H1 (cell line): ENCODE results near the gene B3GALNT1. TPM values are rescaled to one million over a fixed set of nuclear protein-coding genes. Genes with fewer than 3 reads are reported as not detected.

Source experiments
- JUND ChIP-seq: IDR thresholded peaks from 2 replicates; pipeline ENCODE4 v1.6.1; 2011; ENCODE audit warnings: mild to moderate bottlenecking, improper control_type of control experiment, low read length
- RBBP5 ChIP-seq: IDR thresholded peaks from 2 replicates; pipeline ENCODE4 v1.7.1; 2012; ENCODE audit warnings: low read depth, mild to moderate bottlenecking, inconsistent platforms, low read length, moderate library complexity, borderline replicate concordance
- SIN3A ChIP-seq, 2 experiments: IDR thresholded peaks in 1 of 2; conservative IDR thresholded peaks in 1 of 2; 2 replicates each; pipeline ENCODE4 v1.6.1; 2011 to 2012; ENCODE audit warnings: low read length in 2 of 2, improper control_type of control experiment in 1 of 2, low read depth in 1 of 2, mild to moderate bottlenecking in 1 of 2
- TEAD4 ChIP-seq: IDR thresholded peaks from 2 replicates; pipeline ENCODE4 v1.6.1; 2012; ENCODE audit warnings: low read depth, low read length, inconsistent platforms, mixed read lengths
- USF2 ChIP-seq: IDR thresholded peaks from 2 replicates; pipeline ENCODE4 v1.6.1; 2011; ENCODE audit warnings: low read length, improper control_type of control experiment
- polyA plus RNA-seq, 7 experiments: library from polyadenylated mRNA; depleted of rRNA in 3 of 7; stranded (reverse) in 5 of 7; unstranded in 2 of 7; fragments of >200 nt in 5 of 7; fragments of 200-250 nt in 2 of 7; gene quantifications; 1 replicate in 5 of 7; 2 replicates in 1 of 7; 4 replicates in 1 of 7; pipeline versions ENCODE4 v1.2.1 to v1.2.3, GENCODE V29; 2011 to 2013; ENCODE audit warnings: missing spikeins in 2 of 7, mixed read lengths in 2 of 7
- total RNA-seq: library from RNA; stranded (reverse); fragmentation: NEBNext Ultra II Directional; extraction: Animal tissue kit (Norgen Biotek cat#: 25700); gene quantifications from 2 replicates; pipeline ENCODE4 v1.2.1, GENCODE V29; 2021

B3GALNT1 gene
- total and polyA plus RNA-seq, 2 of the 8 experiments (the other 6 are each of a cell fraction or from before 2014, with no cell fraction given): 5.0 to 8.1 TPM

- TF ChIP-seq USF2 (no peak), TEAD4 (no peak), SIN3A (conservative IDR thresholded peaks at IDR 0.05 in 1 of 2, IDR thresholded peaks at IDR 0.05 in 1 of 2; ENCODE audit: low read depth in 1 of 2, low read length in 2 of 2) (no peak), RBBP5 (no peak), JUND (no peak)
Measured at GRCh38 chr3:161051856-161052255, 53.3 kb downstream of the B3GALNT1 start (continued).
